ENCODE measurements around the gene AHNAK2.

Gene AHNAK2

GRCh38 chr14:104936361-104937155 is 41.6 kb downstream of the AHNAK2 start:
- no peak for DNase-seq

GRCh38 chr14:104935955-104936354 is 42.2 kb downstream of the AHNAK2 start:
- DNase-seq = no peak

- no peak for DNase-seq
Measured at GRCh38 chr14:104935026-104935650, 43.0 kb downstream of the AHNAK2 start.

- no peak for DNase-seq
Measured at GRCh38 chr14:104933746-104934733, 44.1 kb downstream of the AHNAK2 start.

- peak; percentile 87 for DNase-seq
Measured at GRCh38 chr14:104932676-104933631, 45.2 kb downstream of the AHNAK2 start.

- no peak for DNase-seq
Measured at GRCh38 chr14:104931771-104932675, 46.2 kb downstream of the AHNAK2 start.

- no peak for DNase-seq
Measured at GRCh38 chr14:104931304-104931770, 46.8 kb downstream of the AHNAK2 start.

- no peak for DNase-seq
Measured at GRCh38 chr14:104930526-104931303, 47.5 kb downstream of the AHNAK2 start.

- no peak for DNase-seq
Measured at GRCh38 chr14:104929268-104930230, 48.6 kb downstream of the AHNAK2 start.

- no peak for DNase-seq
Measured at GRCh38 chr14:104928391-104929133, 49.6 kb downstream of the AHNAK2 start.

GRCh38 chr14:104927901-104928300 is 50.3 kb downstream of the AHNAK2 start:
- DNase-seq = no peak

GRCh38 chr14:104927432-104927816 is 50.8 kb downstream of the AHNAK2 start:
- no peak for DNase-seq

GRCh38 chr14:104926619-104927431 is 51.3 kb downstream of the AHNAK2 start:
- DNase-seq = no peak

- DNase-seq = no peak
Measured at GRCh38 chr14:104925855-104926609, 52.1 kb downstream of the AHNAK2 start.

- no peak for DNase-seq
Measured at GRCh38 chr14:104925214-104925854, 52.8 kb downstream of the AHNAK2 start.
